Subcutaneous adipose tissue (tissue), 4 donors: ENCODE results near the gene STPG3. TPM values are rescaled to one million over a fixed set of nuclear protein-coding genes. Genes with fewer than 3 reads are reported as not detected.

Experiments
- CTCF ChIP-seq: fragments of 450-650 bp; IDR thresholded peaks from one replicate; pipeline ENCODE4 v1.5.1; 2016; ENCODE audit warnings: low read depth, mild to moderate bottlenecking, control low read depth, antibody characterized with exemption, moderate library complexity
- total RNA-seq, 4 donors: library from RNA; depleted of rRNA; stranded (reverse); fragments of >200 nt; gene quantifications; one replicate each; pipeline ENCODE4 v1.1.0, GENCODE V29; 2016

The STPG3 gene
- total RNA-seq, 4 donors from 2014 or later = not detected

- TF ChIP-seq CTCF = no peak
Measured at GRCh38 chr9:137296670-137297664, 45.9 kb downstream of the STPG3 start.

- no peak for TF ChIP-seq CTCF
Measured at GRCh38 chr9:137297966-137298365, 46.9 kb downstream of the STPG3 start.

GRCh38 chr9:137298401-137299202 is 47.5 kb downstream of the STPG3 start:
- no peak for TF ChIP-seq CTCF

- TF ChIP-seq CTCF = no peak
Measured at GRCh38 chr9:137299203-137299565, 48.1 kb downstream of the STPG3 start.

GRCh38 chr9:137299938-137300337 is 48.9 kb downstream of the STPG3 start:
- no peak for TF ChIP-seq CTCF

GRCh38 chr9:137300567-137301080 is 49.5 kb downstream of the STPG3 start:
- no peak for TF ChIP-seq CTCF
